ENCODE data around the gene PDS5A. TPM values are rescaled to one million over a fixed set of nuclear protein-coding genes. Genes with fewer than 3 reads are reported as not detected.

Gene PDS5A
- total RNA-seq, 1 experiment from 2014 or later = 98.3 TPM

DNA sequence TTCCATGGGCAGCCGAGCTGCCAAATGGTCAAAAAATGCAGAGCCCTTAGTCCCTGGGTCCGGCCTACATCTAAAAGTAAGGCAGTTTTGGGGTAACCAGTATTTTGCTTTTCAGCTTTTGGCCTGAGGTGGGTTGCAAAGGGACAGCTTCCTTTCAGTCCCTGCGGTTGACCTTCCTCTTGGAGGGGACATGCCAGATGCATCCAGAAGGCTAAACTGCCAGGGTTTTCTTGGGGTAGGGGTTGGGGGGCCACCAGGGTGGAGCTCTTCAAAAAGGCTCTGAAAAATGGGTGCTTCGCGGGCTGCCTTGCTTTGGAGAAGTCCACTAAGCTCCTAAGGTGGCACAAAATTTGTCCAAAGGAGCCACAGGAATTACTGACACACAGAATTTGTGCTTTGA lies 159.1 kb downstream of the PDS5A start:
- H2AFZ ChIP-seq (ENCODE audit: low read depth, low read length, poor library complexity, severe bottlenecking) = no peak overlapping the region
- POLR2A ChIA-PET = no interaction called here
- no peaks in the 10 kb centered on the region for H3K36me3 ChIP-seq (ENCODE audit: control insufficient read depth in 1 of 2, insufficient read depth in 2 of 2, low read length in 2 of 2)
- no peak overlapping the region for H3K4me2 ChIP-seq (ENCODE audit: low read length)
- ATAC-seq (no peak), DNase-seq (ENCODE audit: low read depth, low spot score) (no peak)
- no peaks in the 10 kb centered on the region for H3K79me2 ChIP-seq (ENCODE audit: insufficient read depth, low read length)
- CTCF ChIA-PET = no interaction called here
- no peak overlapping the region for H3K4me3 ChIP-seq (replicated peaks in 1 of 2; ENCODE audit: low read depth in 1 of 2, low read length in 2 of 2)
- H3K4me1 ChIP-seq (ENCODE audit: control insufficient read depth in 1 of 2, insufficient read depth in 2 of 2, low read length in 2 of 2) = peaks cover 21 to 32% of the 10 kb centered on the region in 2 experiments
- TF ChIP-seq EGR1 (IDR thresholded peaks at IDR 0.05; ENCODE audit: low read depth) (no peak), SP1 (IDR thresholded peaks at IDR 0.05; ENCODE audit: low read depth) (no peak), EZH2phosphoT487 (IDR thresholded peaks at IDR 0.05; ENCODE audit: borderline replicate concordance) (no peak), JUND (IDR thresholded peaks at IDR 0.05) (no peak), POLR2AphosphoS5 (IDR thresholded peaks at IDR 0.05; ENCODE audit: low read depth, low read length) (no peak), ELF1 (IDR thresholded peaks at IDR 0.05; ENCODE audit: borderline replicate concordance, low read depth) (no peak), CBX3 (IDR thresholded peaks at IDR 0.05; ENCODE audit: low read depth) (no peak), ZFX (IDR thresholded peaks at IDR 0.05) (no peak), POLR2A (IDR thresholded peaks at IDR 0.05; ENCODE audit: borderline replicate concordance, extremely low read depth, insufficient read depth, insufficient read length) (no peak), FOSL1 (IDR thresholded peaks at IDR 0.05; ENCODE audit: low read depth) (no peak), EZH2 (IDR thresholded peaks at IDR 0.05) (no peak), TCF7L2 (IDR thresholded peaks at IDR 0.05; ENCODE audit: borderline replicate concordance, extremely low read depth, insufficient read depth, insufficient read length) (no peak), SIN3A (IDR thresholded peaks at IDR 0.05; ENCODE audit: low read depth) (no peak)
- TF ChIP-seq, protein P1, sequence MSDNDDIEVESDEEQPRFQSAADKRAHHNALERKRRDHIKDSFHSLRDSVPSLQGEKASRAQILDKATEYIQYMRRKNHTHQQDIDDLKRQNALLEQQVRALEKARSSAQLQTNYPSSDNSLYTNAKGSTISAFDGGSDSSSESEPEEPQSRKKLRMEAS (IDR thresholded peaks at IDR 0.05) = no peak
- TF ChIP-seq, protein P2, sequence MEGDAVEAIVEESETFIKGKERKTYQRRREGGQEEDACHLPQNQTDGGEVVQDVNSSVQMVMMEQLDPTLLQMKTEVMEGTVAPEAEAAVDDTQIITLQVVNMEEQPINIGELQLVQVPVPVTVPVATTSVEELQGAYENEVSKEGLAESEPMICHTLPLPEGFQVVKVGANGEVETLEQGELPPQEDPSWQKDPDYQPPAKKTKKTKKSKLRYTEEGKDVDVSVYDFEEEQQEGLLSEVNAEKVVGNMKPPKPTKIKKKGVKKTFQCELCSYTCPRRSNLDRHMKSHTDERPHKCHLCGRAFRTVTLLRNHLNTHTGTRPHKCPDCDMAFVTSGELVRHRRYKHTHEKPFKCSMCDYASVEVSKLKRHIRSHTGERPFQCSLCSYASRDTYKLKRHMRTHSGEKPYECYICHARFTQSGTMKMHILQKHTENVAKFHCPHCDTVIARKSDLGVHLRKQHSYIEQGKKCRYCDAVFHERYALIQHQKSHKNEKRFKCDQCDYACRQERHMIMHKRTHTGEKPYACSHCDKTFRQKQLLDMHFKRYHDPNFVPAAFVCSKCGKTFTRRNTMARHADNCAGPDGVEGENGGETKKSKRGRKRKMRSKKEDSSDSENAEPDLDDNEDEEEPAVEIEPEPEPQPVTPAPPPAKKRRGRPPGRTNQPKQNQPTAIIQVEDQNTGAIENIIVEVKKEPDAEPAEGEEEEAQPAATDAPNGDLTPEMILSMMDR (IDR thresholded peaks at IDR 0.05 in 2 of 3, conservative IDR thresholded peaks at IDR 0.05 in 1 of 3; ENCODE audit: borderline replicate concordance in 1 of 3, insufficient read depth in 1 of 3, low read depth in 2 of 3, low read length in 2 of 3) = no peak
- TF ChIP-seq, protein P3, sequence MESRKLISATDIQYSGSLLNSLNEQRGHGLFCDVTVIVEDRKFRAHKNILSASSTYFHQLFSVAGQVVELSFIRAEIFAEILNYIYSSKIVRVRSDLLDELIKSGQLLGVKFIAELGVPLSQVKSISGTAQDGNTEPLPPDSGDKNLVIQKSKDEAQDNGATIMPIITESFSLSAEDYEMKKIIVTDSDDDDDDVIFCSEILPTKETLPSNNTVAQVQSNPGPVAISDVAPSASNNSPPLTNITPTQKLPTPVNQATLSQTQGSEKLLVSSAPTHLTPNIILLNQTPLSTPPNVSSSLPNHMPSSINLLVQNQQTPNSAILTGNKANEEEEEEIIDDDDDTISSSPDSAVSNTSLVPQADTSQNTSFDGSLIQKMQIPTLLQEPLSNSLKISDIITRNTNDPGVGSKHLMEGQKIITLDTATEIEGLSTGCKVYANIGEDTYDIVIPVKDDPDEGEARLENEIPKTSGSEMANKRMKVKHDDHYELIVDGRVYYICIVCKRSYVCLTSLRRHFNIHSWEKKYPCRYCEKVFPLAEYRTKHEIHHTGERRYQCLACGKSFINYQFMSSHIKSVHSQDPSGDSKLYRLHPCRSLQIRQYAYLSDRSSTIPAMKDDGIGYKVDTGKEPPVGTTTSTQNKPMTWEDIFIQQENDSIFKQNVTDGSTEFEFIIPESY (IDR thresholded peaks at IDR 0.05; ENCODE audit: extremely low read depth, insufficient replicate concordance, low read length) = no peak
- TF ChIP-seq, protein P4, sequence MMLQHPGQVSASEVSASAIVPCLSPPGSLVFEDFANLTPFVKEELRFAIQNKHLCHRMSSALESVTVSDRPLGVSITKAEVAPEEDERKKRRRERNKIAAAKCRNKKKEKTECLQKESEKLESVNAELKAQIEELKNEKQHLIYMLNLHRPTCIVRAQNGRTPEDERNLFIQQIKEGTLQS (IDR thresholded peaks at IDR 0.05) = no peak
- TF ChIP-seq, protein P5, sequence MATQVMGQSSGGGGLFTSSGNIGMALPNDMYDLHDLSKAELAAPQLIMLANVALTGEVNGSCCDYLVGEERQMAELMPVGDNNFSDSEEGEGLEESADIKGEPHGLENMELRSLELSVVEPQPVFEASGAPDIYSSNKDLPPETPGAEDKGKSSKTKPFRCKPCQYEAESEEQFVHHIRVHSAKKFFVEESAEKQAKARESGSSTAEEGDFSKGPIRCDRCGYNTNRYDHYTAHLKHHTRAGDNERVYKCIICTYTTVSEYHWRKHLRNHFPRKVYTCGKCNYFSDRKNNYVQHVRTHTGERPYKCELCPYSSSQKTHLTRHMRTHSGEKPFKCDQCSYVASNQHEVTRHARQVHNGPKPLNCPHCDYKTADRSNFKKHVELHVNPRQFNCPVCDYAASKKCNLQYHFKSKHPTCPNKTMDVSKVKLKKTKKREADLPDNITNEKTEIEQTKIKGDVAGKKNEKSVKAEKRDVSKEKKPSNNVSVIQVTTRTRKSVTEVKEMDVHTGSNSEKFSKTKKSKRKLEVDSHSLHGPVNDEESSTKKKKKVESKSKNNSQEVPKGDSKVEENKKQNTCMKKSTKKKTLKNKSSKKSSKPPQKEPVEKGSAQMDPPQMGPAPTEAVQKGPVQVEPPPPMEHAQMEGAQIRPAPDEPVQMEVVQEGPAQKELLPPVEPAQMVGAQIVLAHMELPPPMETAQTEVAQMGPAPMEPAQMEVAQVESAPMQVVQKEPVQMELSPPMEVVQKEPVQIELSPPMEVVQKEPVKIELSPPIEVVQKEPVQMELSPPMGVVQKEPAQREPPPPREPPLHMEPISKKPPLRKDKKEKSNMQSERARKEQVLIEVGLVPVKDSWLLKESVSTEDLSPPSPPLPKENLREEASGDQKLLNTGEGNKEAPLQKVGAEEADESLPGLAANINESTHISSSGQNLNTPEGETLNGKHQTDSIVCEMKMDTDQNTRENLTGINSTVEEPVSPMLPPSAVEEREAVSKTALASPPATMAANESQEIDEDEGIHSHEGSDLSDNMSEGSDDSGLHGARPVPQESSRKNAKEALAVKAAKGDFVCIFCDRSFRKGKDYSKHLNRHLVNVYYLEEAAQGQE (IDR thresholded peaks at IDR 0.05; ENCODE audit: low read depth) = no peak
- no peaks in the 10 kb centered on the region for H4K20me1 ChIP-seq (ENCODE audit: insufficient read depth)
- intact Hi-C loops (cut with micrococcal nuclease) = loop anchor here (5.0 kb wide), 1 partner anchor 499 kb away; no protein-coding TSS in a partner anchor
- peaks cover 0 to 3% of the 10 kb centered on the region in 2 experiments; a peak in 1 of 4 replicates for H3K9me3 ChIP-seq (ENCODE audit: control insufficient read depth in 1 of 2, insufficient read depth in 1 of 2, low read depth in 1 of 2, low read length in 2 of 2)
- BruUV-seq (replicated peaks) = no TSS peak
- no peaks in the 10 kb centered on the region for H3K9me2 ChIP-seq (ENCODE audit: insufficient read depth)
- no peak overlapping the region for H3K27ac ChIP-seq (ENCODE audit: low read depth, low read length)
- no peaks in the 10 kb centered on the region for H3K27me3 ChIP-seq (ENCODE audit: insufficient read depth, low read length)
- RAD21 ChIA-PET (ENCODE audit: low non-redundant PET in 1 of 2, low total read pairs in 2 of 2, uncharacterized antibody in 2 of 2, unreplicated experiment in 2 of 2) = no interaction called here
- H3K9ac ChIP-seq (ENCODE audit: low read length) = no peak overlapping the region

Data from HCT116 (cell line).